RWPE2 (cell line): ENCODE results near the gene SETBP1.

ENCODE experiments used
- ATAC-seq: fragments of 200-7000 bp; cut with Tn5 transposase; 3 replicates; pipeline ENCODE4 v1.9.1; 2021; ENCODE audit warnings: low read depth
- DNase-seq: peaks from one replicate; pipeline ENCODE4 v3.0.0-alpha.2; 2020; ENCODE audit warnings: low spot score
- H3K27ac ChIP-seq: fragments of 450-650 bp; 2 replicates; pipeline ENCODE4 v1.5.1; 2017; ENCODE audit warnings: mild to moderate bottlenecking; ENCODE audit not compliant: poor library complexity, severe bottlenecking
- H3K27me3 ChIP-seq: fragments of 250-450 bp; sonication (Bioruptor Pico); 2 replicates; pipeline ENCODE4 v1.5.1; 2021; ENCODE audit warnings: mild to moderate bottlenecking, moderate library complexity; ENCODE audit not compliant: insufficient read depth, poor library complexity, severe bottlenecking
- H3K36me3 ChIP-seq: fragments of 250-450 bp; sonication (Bioruptor Pico); 2 replicates; pipeline ENCODE4 v1.5.1; 2020; ENCODE audit warnings: low read depth, mild to moderate bottlenecking, moderate library complexity
- H3K4me1 ChIP-seq: fragments of 250-450 bp; sonication (Bioruptor Pico); 2 replicates; pipeline ENCODE4 v1.5.1; 2021; ENCODE audit warnings: mild to moderate bottlenecking, moderate library complexity; ENCODE audit not compliant: insufficient read depth, poor library complexity, severe bottlenecking
- H3K4me3 ChIP-seq: fragments of 250-450 bp; sonication (Bioruptor Pico); 2 replicates; pipeline ENCODE4 v1.5.1; 2021; ENCODE audit warnings: mild to moderate bottlenecking, moderate library complexity; ENCODE audit not compliant: severe bottlenecking
- H3K9me3 ChIP-seq: fragments of 250-450 bp; sonication (Bioruptor Pico); 2 replicates; pipeline ENCODE4 v1.5.1; 2021; ENCODE audit warnings: mild to moderate bottlenecking, moderate library complexity; ENCODE audit not compliant: severe bottlenecking
- CTCF ChIP-seq: fragments of 450-650 bp; IDR thresholded peaks from one replicate; pipeline ENCODE4 v1.5.1; 2017; ENCODE audit warnings: mild to moderate bottlenecking, moderate library complexity; ENCODE audit not compliant: poor library complexity, severe bottlenecking

SETBP1 gene

GRCh38 chr18:44954257-44954656 lies 273.6 kb downstream of the SETBP1 start:
- no peak for DNase-seq
- no peaks in the 10 kb centered on the region for H3K27me3 ChIP-seq

GRCh38 chr18:44955825-44956224 lies 275.1 kb downstream of the SETBP1 start:
- Histone ChIP-seq H3K27me3 (no peaks in the 10 kb centered on the region), H3K4me1 (no peaks in the 10 kb centered on the region), H3K4me3 (no peak overlapping the region), H3K9me3 (no peaks in the 10 kb centered on the region), H3K36me3 (no peaks in the 10 kb centered on the region), H3K27ac (no peak overlapping the region)
- TF ChIP-seq CTCF: no peak
- no peak for DNase-seq
- no peak for ATAC-seq

More at GRCh38 chr18:44954257-44954656, 273.6 kb downstream of the SETBP1 start:
- no peaks in the 10 kb centered on the region for H3K36me3 ChIP-seq
- no peak for TF ChIP-seq CTCF
- no peaks in the 10 kb centered on the region for H3K4me1 ChIP-seq
- no peak for ATAC-seq
- H3K9me3 ChIP-seq: no peaks in the 10 kb centered on the region
- H3K4me3 ChIP-seq: no peak overlapping the region
- no peak overlapping the region for H3K27ac ChIP-seq

- ATAC-seq: no peak
- Histone ChIP-seq H3K4me3 (no peak overlapping the region), H3K27me3 (no peaks in the 10 kb centered on the region), H3K4me1 (no peaks in the 10 kb centered on the region), H3K27ac (no peak overlapping the region), H3K36me3 (no peaks in the 10 kb centered on the region), H3K9me3 (no peaks in the 10 kb centered on the region)
- DNase-seq: no peak
- no peak for TF ChIP-seq CTCF
Observed at GRCh38 chr18:44957025-44957424, 276.3 kb downstream of the SETBP1 start.

- no peaks in the 10 kb centered on the region for H3K27me3 ChIP-seq
- TF ChIP-seq CTCF: no peak
- DNase-seq (no peak), ATAC-seq (no peak)
- no peaks in the 10 kb centered on the region for H3K9me3 ChIP-seq
- no peaks in the 10 kb centered on the region for H3K4me1 ChIP-seq
- no peak overlapping the region for H3K27ac ChIP-seq
- H3K4me3 ChIP-seq: no peak overlapping the region
- no peaks in the 10 kb centered on the region for H3K36me3 ChIP-seq
Observed at GRCh38 chr18:44957461-44957860, 276.8 kb downstream of the SETBP1 start.

- no peaks in the 10 kb centered on the region for H3K9me3 ChIP-seq
Observed at GRCh38 chr18:44958040-44958439, 277.4 kb downstream of the SETBP1 start.

More at GRCh38 chr18:44958040-44958439, 277.4 kb downstream of the SETBP1 start:
- H3K36me3 ChIP-seq: no peaks in the 10 kb centered on the region
- ATAC-seq (no peak), DNase-seq (no peak)
- no peaks in the 10 kb centered on the region for H3K4me1 ChIP-seq
- no peak overlapping the region for H3K27ac ChIP-seq
- H3K27me3 ChIP-seq: no peaks in the 10 kb centered on the region
- no peak for TF ChIP-seq CTCF
- H3K4me3 ChIP-seq: no peak overlapping the region
